A673 (cell line): ENCODE data around the gene P2RX6. TPM values are rescaled to one million over a fixed set of nuclear protein-coding genes. Genes with fewer than 3 reads are reported as not detected.
A peak's percentile ranks its signal among the peaks of the same experiment; 100 is the strongest.
"Not testable (repeated sequence)": the region's sequence is repeated elsewhere in the genome, so short reads cannot be mapped to it uniquely, and the experiment has no call there.

Experiments
- BruUV-seq: library from RNA; stranded (reverse); fragments of 400-500 nt; replicated peaks from 2 replicates; lab custom pipeline; 2021; lab: Mats Ljungman, UMichigan
- CTCF ChIA-PET: fragments of 300-600 bp; sonication (Branson Sonifier 250); formaldehyde crosslinking; loops from one replicate; lab custom pipeline; 2022; ENCODE audit warnings: antibody characterized with exemption; lab: Charles Lee
- POLR2A ChIA-PET: fragments of 300-600 bp; sonication (Branson Sonifier 250); formaldehyde crosslinking; loops from one replicate; lab custom pipeline; 2022; ENCODE audit warnings: antibody characterized with exemption; ENCODE audit not compliant: low non-redundant PET; lab: Charles Lee
- DNase-seq: peaks from one replicate; pipeline ENCODE4 v3.0.0-alpha.2; 2015; ENCODE audit warnings: low spot score
- H3K27ac ChIP-seq: fragments of 200-600 bp; sonication (generic); 2 replicates; pipeline ENCODE4 v1.5.1; 2016; ENCODE audit warnings: mixed run types, low read depth, mild to moderate bottlenecking, mixed read lengths, antibody characterized with exemption, low read length; ENCODE audit not compliant: poor library complexity, severe bottlenecking
- H3K27me3 ChIP-seq: fragments of 200-600 bp; sonication (generic); replicated peaks from 2 replicates; pipeline ENCODE4 v1.6.1; 2017; ENCODE audit warnings: mixed run types, low read depth, mild to moderate bottlenecking, mixed read lengths, antibody characterized with exemption, low read length; ENCODE audit not compliant: insufficient read depth, poor library complexity
- H3K36me3 ChIP-seq: fragments of 200-600 bp; sonication (generic); 2 replicates; pipeline ENCODE4 v1.6.1; 2016; ENCODE audit warnings: mixed run types, mild to moderate bottlenecking, mixed read lengths, antibody characterized with exemption, low read length; ENCODE audit not compliant: insufficient read depth, poor library complexity, severe bottlenecking
- H3K4me1 ChIP-seq: fragments of 200-600 bp; sonication (generic); 2 replicates; pipeline ENCODE4 v1.6.1; 2017; ENCODE audit warnings: mixed run types, mild to moderate bottlenecking, mixed read lengths, antibody characterized with exemption, low read length; ENCODE audit not compliant: insufficient read depth, poor library complexity, severe bottlenecking
- H3K4me3 ChIP-seq: fragments of 200-600 bp; sonication (generic); 2 replicates; pipeline ENCODE4 v1.5.1; 2016; ENCODE audit warnings: low read depth, mixed run types, mild to moderate bottlenecking, mixed read lengths, low read length; ENCODE audit not compliant: poor library complexity, severe bottlenecking
- H3K9me3 ChIP-seq: fragments of 200-600 bp; sonication (generic); 2 replicates; pipeline ENCODE4 v1.6.1; 2016; ENCODE audit warnings: mixed run types, low read depth, mild to moderate bottlenecking, mixed read lengths, antibody characterized with exemption, low read length; ENCODE audit not compliant: poor library complexity, severe bottlenecking
- CTCF ChIP-seq: fragments of 300-800, 200-600 bp; sonication (generic); conservative IDR thresholded peaks from 2 replicates; pipeline ENCODE4 v1.5.1; 2017; ENCODE audit warnings: low read depth, mild to moderate bottlenecking, antibody characterized with exemption, low read length, moderate library complexity, mixed read lengths
- EZH2 ChIP-seq: fragments of 200-600 bp; sonication (generic); IDR thresholded peaks from 2 replicates; pipeline ENCODE4 v1.6.1; 2017; ENCODE audit warnings: borderline replicate concordance, low read depth, mild to moderate bottlenecking, mixed read lengths, antibody characterized with exemption, low read length; ENCODE audit not compliant: poor library complexity, severe bottlenecking
- intact Hi-C: fragments of 100-400 bp; cut with micrococcal nuclease; formaldehyde crosslinking; loops from one replicate; pipeline ENCODE4 v1.10.0; 2022; ENCODE audit not compliant: unreplicated experiment
- total RNA-seq: library from RNA; stranded (reverse); gene quantifications from 2 replicates; pipeline ENCODE4 v1.2.3, GENCODE V29; 2021

P2RX6 gene
- total RNA-seq, 1 experiment from 2014 or later: 0.43 TPM

GRCh38 chr22:21000987-21001600 is 13.9 kb upstream of the P2RX6 start:
- ChIA-PET CTCF (no interaction called here), POLR2A (no interaction called here)
- Histone ChIP-seq H3K4me3 (peak overlapping the region; percentile 85), H3K36me3 (peaks cover 21% of the 10 kb centered on the region), H3K27ac (peak overlapping the region; percentile 95), H3K4me1 (peaks cover 18% of the 10 kb centered on the region), H3K27me3 (no peaks in the 10 kb centered on the region), H3K9me3 (no peaks in the 10 kb centered on the region)
- TF ChIP-seq CTCF (no peak), EZH2 (no peak)
- intact Hi-C loops: loop anchor here (2.0 kb wide), 1 partner anchor 82 kb away; no protein-coding TSS in a partner anchor
- no TSS peak for BruUV-seq
- no peak for DNase-seq

GRCh38 chr22:21001601-21002325 is 13.2 kb upstream of the P2RX6 start, which contains the start of gene THAP7:
Gene THAP7 (minus strand): TSS chr22:21002118. CDS start chr22:21001911, 207 bp downstream.
- peaks cover 18% of the 10 kb centered on the region for H3K4me1 ChIP-seq
- ChIA-PET CTCF (interaction anchor here (1.2 kb wide), 1 partner anchor 198 kb away, joined by 3 read pairs; no protein-coding TSS in a partner anchor), POLR2A (no interaction called here)
- peak; percentile 98 for DNase-seq
- H3K36me3 ChIP-seq: peaks cover 21% of the 10 kb centered on the region
- TSS peak; percentile 74 for BruUV-seq
- no peaks in the 10 kb centered on the region for H3K9me3 ChIP-seq
- H3K4me3 ChIP-seq: peak within 1 kb of the TSS; percentile 85
- no peaks in the 10 kb centered on the region for H3K27me3 ChIP-seq
- intact Hi-C loops: loop anchor here (2.0 kb wide), 1 partner anchor 83 kb away; no protein-coding TSS in a partner anchor
- no peak for TF ChIP-seq CTCF
- TF ChIP-seq EZH2: no peak
- peak within 1 kb of the TSS; percentile 95 for H3K27ac ChIP-seq

- H3K36me3 ChIP-seq: peaks cover 17% of the 10 kb centered on the region
- POLR2A ChIA-PET: no interaction called here
- BruUV-seq: no TSS peak
- no peaks in the 10 kb centered on the region for H3K9me3 ChIP-seq
- no peaks in the 10 kb centered on the region for H3K27me3 ChIP-seq
- peaks cover 18% of the 10 kb centered on the region for H3K4me1 ChIP-seq
- TF ChIP-seq CTCF (no peak), EZH2 (no peak)
- H3K27ac ChIP-seq: no peak overlapping the region
- no peak for DNase-seq
- intact Hi-C loops: no loop called here
- no peak overlapping the region for H3K4me3 ChIP-seq
- CTCF ChIA-PET: no interaction called here
These were observed 11.2 kb upstream of the P2RX6 start for GRCh38 chr22:21003782-21004181.

GRCh38 chr22:21009208-21009607 is 5.8 kb upstream of the P2RX6 start:
- H3K4me1 ChIP-seq, DNase-seq, intact Hi-C loops, H3K9me3 ChIP-seq, H3K27me3 ChIP-seq, CTCF ChIA-PET, H3K4me3 ChIP-seq, POLR2A ChIA-PET, BruUV-seq, H3K36me3 ChIP-seq, H3K27ac ChIP-seq: not testable (repeated sequence)
